ENCODE measurements around the gene EIF1AX.

The EIF1AX gene

GRCh38 chrX:20101934-20102581 lies 39.6 kb downstream of the EIF1AX start:
- TF ChIP-seq SUZ12 (IDR thresholded peaks at IDR 0.05; ENCODE audit: extremely low read depth, insufficient read depth, insufficient read length) (no peak), ZNF274 (IDR thresholded peaks at IDR 0.05; ENCODE audit: low read depth, low read length) (no peak), YY1 (IDR thresholded peaks at IDR 0.05; ENCODE audit: insufficient read depth, insufficient read length) (no peak)
- no peaks in the 10 kb centered on the region for H3K27me3 ChIP-seq (ENCODE audit: insufficient read depth, insufficient read length)
- H3K4me3 ChIP-seq (ENCODE audit: insufficient read length, low read depth) = no peak overlapping the region
- no peaks in the 10 kb centered on the region for H3K9me3 ChIP-seq (ENCODE audit: insufficient read depth, low read length)
- H3K4me1 ChIP-seq (ENCODE audit: insufficient read depth, insufficient read length) = no peaks in the 10 kb centered on the region
- no peak for DNase-seq (ENCODE audit: low read depth, low spot score)
- H3K36me3 ChIP-seq (ENCODE audit: insufficient read depth, insufficient read length, low read length) = no peaks in the 10 kb centered on the region
- no peak overlapping the region for H3K9ac ChIP-seq (ENCODE audit: insufficient read length, low read depth)

GRCh38 chrX:20091499-20091898 lies 50.1 kb downstream of the EIF1AX start:
- H3K9ac ChIP-seq (ENCODE audit: insufficient read length, low read depth) = no peak overlapping the region
- H3K4me1 ChIP-seq (ENCODE audit: insufficient read depth, insufficient read length) = no peaks in the 10 kb centered on the region
- no peaks in the 10 kb centered on the region for H3K9me3 ChIP-seq (ENCODE audit: insufficient read depth, low read length)
- H3K36me3 ChIP-seq (ENCODE audit: insufficient read depth, insufficient read length, low read length) = no peaks in the 10 kb centered on the region
- no peak for DNase-seq (ENCODE audit: low read depth, low spot score)
- H3K27me3 ChIP-seq (ENCODE audit: insufficient read depth, insufficient read length) = no peaks in the 10 kb centered on the region
- H3K4me3 ChIP-seq (ENCODE audit: insufficient read length, low read depth) = no peak overlapping the region
- TF ChIP-seq SUZ12 (IDR thresholded peaks at IDR 0.05; ENCODE audit: extremely low read depth, insufficient read depth, insufficient read length) (no peak), YY1 (IDR thresholded peaks at IDR 0.05; ENCODE audit: insufficient read depth, insufficient read length) (no peak), ZNF274 (IDR thresholded peaks at IDR 0.05; ENCODE audit: low read depth, low read length) (no peak)

- H3K9me3 ChIP-seq (ENCODE audit: insufficient read depth, low read length) = no peaks in the 10 kb centered on the region
Observed at GRCh38 chrX:20089845-20090244, 51.8 kb downstream of the EIF1AX start.

GRCh38 chrX:20080277-20080676 lies 61.4 kb downstream of the EIF1AX start:
- no peak for DNase-seq (ENCODE audit: low read depth, low spot score)
- H3K36me3 ChIP-seq (ENCODE audit: insufficient read depth, insufficient read length, low read length) = no peaks in the 10 kb centered on the region
- H3K4me1 ChIP-seq (ENCODE audit: insufficient read depth, insufficient read length) = no peaks in the 10 kb centered on the region
- no peak overlapping the region for H3K9ac ChIP-seq (ENCODE audit: insufficient read length, low read depth)
- no peaks in the 10 kb centered on the region for H3K9me3 ChIP-seq (ENCODE audit: insufficient read depth, low read length)
- no peaks in the 10 kb centered on the region for H3K27me3 ChIP-seq (ENCODE audit: insufficient read depth, insufficient read length)
- no peak for TF ChIP-seq SUZ12 (IDR thresholded peaks at IDR 0.05; ENCODE audit: extremely low read depth, insufficient read depth, insufficient read length)
- no peak for TF ChIP-seq YY1 (IDR thresholded peaks at IDR 0.05; ENCODE audit: insufficient read depth, insufficient read length)
- TF ChIP-seq ZNF274 (IDR thresholded peaks at IDR 0.05; ENCODE audit: low read depth, low read length) = no peak
- no peak overlapping the region for H3K4me3 ChIP-seq (ENCODE audit: insufficient read length, low read depth)

More at GRCh38 chrX:20089845-20090244, 51.8 kb downstream of the EIF1AX start:
- Histone ChIP-seq H3K27me3 (ENCODE audit: insufficient read depth, insufficient read length) (no peaks in the 10 kb centered on the region), H3K9ac (ENCODE audit: insufficient read length, low read depth) (no peak overlapping the region), H3K36me3 (ENCODE audit: insufficient read depth, insufficient read length, low read length) (no peaks in the 10 kb centered on the region), H3K4me1 (ENCODE audit: insufficient read depth, insufficient read length) (no peaks in the 10 kb centered on the region), H3K4me3 (ENCODE audit: insufficient read length, low read depth) (no peak overlapping the region)
- TF ChIP-seq SUZ12 (IDR thresholded peaks at IDR 0.05; ENCODE audit: extremely low read depth, insufficient read depth, insufficient read length) (no peak), YY1 (IDR thresholded peaks at IDR 0.05; ENCODE audit: insufficient read depth, insufficient read length) (no peak), ZNF274 (IDR thresholded peaks at IDR 0.05; ENCODE audit: low read depth, low read length) (no peak)
- DNase-seq (ENCODE audit: low read depth, low spot score) = no peak

Measured in NT2/D1 (cell line).